HCEC 1CT (cell line): ENCODE data around the gene CPT2.

Experiments used
- DNase-seq: peaks from one replicate; pipeline ENCODE4 v3.0.0-alpha.2; 2017

The CPT2 gene

GRCh38 chr1:53196485-53197290 lies at the start of gene CPT2:
Gene CPT2 (plus strand): TSS chr1:53196824. CDS start chr1:53196944, 120 bp downstream.
- DNase-seq, result peak; percentile 93

- no peak for DNase-seq
Observed at GRCh38 chr1:53147174-53147573, 49.5 kb upstream of the CPT2 start.

GRCh38 chr1:53148123-53148522 lies 48.5 kb upstream of the CPT2 start:
- peak; percentile 78 for DNase-seq

- no peak for DNase-seq
Observed at GRCh38 chr1:53153752-53154151, 42.9 kb upstream of the CPT2 start.

DNA sequence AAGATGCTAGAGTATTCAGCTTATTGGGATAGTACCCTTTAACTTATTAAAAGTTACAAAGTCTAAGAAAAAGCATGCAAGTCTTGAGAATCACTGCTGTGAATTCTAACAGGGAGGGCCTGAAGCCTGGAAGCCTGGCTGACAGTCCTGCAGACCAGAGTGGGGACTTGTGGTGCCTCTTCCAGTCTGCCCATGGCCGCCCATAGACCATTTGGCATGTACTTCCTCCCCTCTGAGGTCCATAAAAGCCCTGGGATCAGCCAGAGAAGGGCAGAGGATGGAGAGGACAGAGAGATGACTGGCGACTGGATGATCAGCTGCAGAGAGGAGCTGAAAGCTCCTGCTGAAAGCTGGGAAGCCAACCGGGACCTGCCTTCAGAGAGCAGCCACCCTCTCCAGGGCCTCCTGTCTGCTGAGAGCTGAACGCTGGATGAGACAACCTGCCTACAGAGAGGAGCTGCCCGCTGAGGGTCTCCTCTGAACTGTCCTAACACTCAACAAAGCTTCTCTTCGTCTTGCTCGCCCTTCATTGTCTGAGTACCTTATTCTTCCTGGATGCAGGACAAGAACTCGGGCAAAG lies 41.7 kb upstream of the CPT2 start:
- no peak for DNase-seq

DNA sequence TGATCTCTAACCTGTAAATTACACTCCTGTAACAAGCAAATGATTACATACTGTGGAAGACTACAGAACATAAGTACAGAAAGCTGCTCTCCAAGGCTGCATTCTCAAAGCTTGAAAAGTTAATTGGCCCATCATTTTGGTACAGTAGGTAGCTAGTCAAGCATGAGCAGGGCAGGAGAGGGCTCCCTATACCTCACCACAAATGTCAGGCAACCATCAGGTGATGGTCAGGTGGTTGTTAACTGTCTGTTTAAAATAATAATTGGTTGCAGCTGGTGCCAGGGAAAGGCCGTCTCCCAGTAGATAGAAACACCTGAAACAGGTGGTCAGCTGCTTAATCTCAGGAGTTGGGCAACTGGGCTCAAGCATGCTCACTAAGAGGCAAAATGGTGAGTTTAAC lies 41.1 kb upstream of the CPT2 start:
- DNase-seq, result no peak

GRCh38 chr1:53155945-53156344 lies 40.7 kb upstream of the CPT2 start:
- no peak for DNase-seq

- DNase-seq, result no peak
Observed at GRCh38 chr1:53156783-53157182, 39.8 kb upstream of the CPT2 start.

DNA sequence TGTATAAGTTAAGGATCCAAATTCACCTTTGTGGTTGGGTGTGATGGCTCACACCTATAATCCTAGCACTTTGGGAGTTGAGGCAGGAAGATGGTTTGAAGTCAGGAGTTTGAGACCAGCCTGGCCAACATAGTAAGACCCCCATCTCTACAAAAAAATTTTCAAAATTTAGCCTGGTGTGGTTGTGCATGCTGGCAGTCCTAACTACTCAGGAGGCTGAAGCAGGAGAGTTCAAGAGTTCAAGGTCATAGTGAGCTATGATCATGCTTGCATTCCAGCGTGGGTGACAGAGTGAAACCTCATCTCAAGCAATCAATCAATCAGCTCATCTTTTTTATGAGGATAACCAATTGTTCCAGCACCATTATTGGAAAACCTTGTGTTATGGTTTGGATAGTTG lies 37.7 kb upstream of the CPT2 start:
- DNase-seq, result no peak

- no peak for DNase-seq
Observed at GRCh38 chr1:53160924-53161378, 35.7 kb upstream of the CPT2 start.

DNA sequence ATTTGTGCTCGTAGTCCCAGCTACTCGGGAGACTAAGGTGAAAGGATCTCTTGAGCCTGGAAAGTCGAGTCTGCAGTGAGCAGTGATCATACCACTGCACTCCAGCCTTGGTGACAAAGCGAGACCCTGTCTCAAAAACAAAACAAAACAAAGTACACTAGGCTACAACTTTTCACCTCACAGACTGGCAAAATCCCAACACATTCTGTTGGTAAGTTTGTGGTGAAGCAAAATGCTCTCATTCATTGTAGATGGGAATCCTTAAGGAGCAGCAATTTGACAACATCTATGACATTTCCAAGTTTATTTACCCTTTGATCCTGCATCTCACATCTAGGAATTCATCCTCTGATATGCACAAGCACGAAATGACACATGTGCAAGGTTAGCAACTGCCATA lies 34.0 kb upstream of the CPT2 start:
- no peak for DNase-seq

DNA sequence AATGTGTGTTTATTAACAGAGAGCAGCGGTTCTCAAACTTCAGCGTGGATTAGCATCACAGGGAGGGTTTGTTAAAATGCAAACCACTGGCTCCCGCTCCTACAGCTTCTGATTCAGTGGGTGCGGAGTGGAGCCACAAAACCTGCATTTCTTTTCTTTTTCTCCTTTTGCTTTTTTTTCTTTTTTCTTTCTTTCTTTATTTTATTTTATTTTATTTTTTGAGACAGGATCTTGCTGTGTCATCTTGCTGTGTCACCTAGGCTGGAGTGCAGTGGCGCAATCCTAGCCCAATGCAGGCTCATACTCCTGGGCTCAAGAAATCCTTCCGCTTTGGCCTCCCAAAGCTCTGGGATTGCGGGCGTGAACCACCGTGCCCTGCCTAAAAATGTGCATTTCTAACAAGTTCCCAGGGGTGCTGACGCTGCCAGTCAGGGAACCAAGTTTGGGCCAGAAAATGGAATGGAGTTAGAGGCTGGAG lies 33.3 kb upstream of the CPT2 start:
- no peak for DNase-seq

GRCh38 chr1:53165408-53165961 lies 31.1 kb upstream of the CPT2 start:
- DNase-seq, result no peak

DNA sequence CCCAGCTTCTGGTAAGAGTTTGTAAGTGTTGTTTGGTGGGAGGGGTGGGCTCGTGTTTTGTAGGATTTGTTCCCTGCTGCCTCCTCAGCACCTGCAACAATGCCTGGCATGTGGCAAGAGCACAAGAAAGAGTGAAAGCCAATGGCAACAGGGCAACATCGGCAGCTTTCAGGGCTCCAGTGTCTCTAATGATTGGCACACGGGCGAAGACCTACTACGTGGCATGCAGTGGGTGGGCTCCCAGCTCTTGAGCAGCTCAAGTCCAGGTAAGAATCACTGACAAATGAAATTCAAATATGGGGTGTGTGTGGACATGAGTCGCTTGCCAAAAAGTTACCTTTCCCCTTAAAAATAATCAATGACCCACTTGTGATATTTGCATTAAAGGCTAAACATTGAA lies 30.3 kb upstream of the CPT2 start:
- DNase-seq, result no peak

- DNase-seq, result no peak
Observed at GRCh38 chr1:53166912-53167311, 29.7 kb upstream of the CPT2 start.

DNA sequence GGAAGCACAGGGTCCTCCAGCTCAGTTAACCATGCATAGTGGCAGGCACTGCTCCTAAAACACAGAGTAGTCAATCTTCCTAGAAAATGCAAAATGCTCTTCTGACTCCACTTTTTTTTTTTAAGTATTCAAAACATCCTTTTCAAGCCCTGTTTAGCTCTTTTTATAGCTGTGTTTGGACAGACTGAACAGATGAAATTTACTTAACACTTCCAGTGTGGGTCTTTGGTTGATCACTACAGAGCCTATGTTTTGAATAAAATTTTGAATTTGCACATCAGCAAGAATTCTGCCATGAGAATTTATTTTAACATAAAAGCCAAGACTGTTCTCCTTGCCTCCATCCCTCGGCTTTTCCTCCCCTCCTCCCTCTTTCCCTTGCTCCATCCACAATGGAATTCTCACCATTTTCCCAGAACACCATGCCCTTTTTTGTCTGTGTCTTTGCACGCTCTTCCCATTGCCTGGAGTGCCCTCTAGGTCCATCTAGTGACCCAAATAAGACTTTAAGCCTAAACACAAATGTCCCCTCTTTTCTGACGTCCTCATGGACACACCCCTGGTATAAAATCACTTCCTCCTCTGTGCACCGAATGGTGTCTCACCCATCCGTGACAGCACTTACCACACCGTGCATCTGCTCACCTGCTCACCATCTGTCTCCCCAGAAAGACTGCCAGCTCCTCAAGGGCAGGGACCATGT lies 24.0 kb upstream of the CPT2 start:
- peak; percentile 71 for DNase-seq

GRCh38 chr1:53174971-53175913 lies 21.4 kb upstream of the CPT2 start:
- peak; percentile 12 for DNase-seq

DNA sequence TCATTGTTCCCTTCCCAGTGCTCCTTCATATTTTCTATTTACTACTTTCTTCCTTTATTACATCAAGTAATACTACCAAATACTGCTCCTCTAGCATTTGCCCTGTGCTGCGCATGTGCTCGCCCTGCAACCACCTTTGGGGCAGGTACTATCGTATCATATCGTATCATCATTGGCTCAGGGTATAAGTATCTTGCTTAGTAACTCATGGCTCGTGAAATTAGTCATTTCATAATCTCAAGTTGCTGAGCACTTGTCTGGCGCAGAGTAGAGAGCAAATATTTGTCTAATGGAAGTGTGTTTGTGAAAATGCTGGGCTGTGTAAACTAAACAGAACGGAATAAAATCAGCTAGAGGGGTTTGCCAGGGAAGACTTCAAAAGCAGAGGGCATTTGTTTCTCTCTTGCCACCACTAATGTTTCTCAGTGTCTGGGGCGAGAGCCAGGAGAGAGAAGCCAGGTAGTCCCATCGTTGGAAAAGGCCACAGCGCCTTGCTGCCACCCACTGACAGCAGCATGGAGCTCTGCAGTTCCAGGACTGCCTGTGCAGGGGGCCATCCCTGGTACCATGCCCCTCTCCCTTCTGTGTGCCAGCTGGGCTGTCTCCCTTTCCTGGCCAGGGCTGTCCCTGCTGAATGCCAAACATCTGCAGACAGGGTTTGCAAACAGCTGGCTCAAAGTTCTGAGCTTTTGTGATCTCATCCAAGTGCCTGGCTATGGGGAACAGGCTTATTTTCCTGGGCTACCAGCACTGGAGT lies 20.0 kb upstream of the CPT2 start:
- no peak for DNase-seq

GRCh38 chr1:53180226-53180625 lies 16.4 kb upstream of the CPT2 start:
- DNase-seq, result peak; percentile 4

- DNase-seq, result no peak
Observed at GRCh38 chr1:53180951-53181350, 15.7 kb upstream of the CPT2 start.

GRCh38 chr1:53182111-53182593 lies 14.5 kb upstream of the CPT2 start:
- DNase-seq, result peak; percentile 60
